ENCODE data around the gene CDIPT. TPM values are rescaled to one million over a fixed set of nuclear protein-coding genes. Genes with fewer than 3 reads are reported as not detected.

Gene CDIPT
- total RNA-seq, 2 experiments from 2014 or later: 52.0 to 62.0 TPM

GRCh38 chr16:29826342-29826695 lies 36.7 kb downstream of the CDIPT start:
- no peak for DNase-seq
- H3K27me3 Mint-ChIP-seq: no peaks in the 10 kb centered on the region
- no peak overlapping the region for H3K4me3 Mint-ChIP-seq
- CTCF ChIA-PET: interaction anchor here (1.0 to 16.1 kb wide), 8 partner anchors 9 to 206 kb away, joined by 3 to 192 read pairs (median 6); partner anchors contain the start of genes PAGR1 and TMEM219
- no peak for ATAC-seq
- H3K9me3 Mint-ChIP-seq (ENCODE audit: low read depth): no peaks in the 10 kb centered on the region
- H3K27ac Mint-ChIP-seq: no peak overlapping the region
- peaks cover 44% of the 10 kb centered on the region for H3K4me1 Mint-ChIP-seq
- peaks cover 15% of the 10 kb centered on the region for H3K36me3 Mint-ChIP-seq

- DNase-seq (peak; percentile 77), ATAC-seq (peak; percentile 65)
- no peaks in the 10 kb centered on the region for H3K27me3 Mint-ChIP-seq
- peak overlapping the region; percentile 81 for H3K27ac Mint-ChIP-seq
- peaks cover 49% of the 10 kb centered on the region for H3K4me1 Mint-ChIP-seq
- CTCF ChIA-PET: interaction anchor here (1.0 to 16.1 kb wide), 6 partner anchors 8 to 207 kb away, joined by 3 to 192 read pairs (median 8); partner anchors contain the start of gene PAGR1
- no peaks in the 10 kb centered on the region for H3K9me3 Mint-ChIP-seq (ENCODE audit: low read depth)
- H3K4me3 Mint-ChIP-seq: peak overlapping the region; percentile 24
- H3K36me3 Mint-ChIP-seq: peaks cover 20% of the 10 kb centered on the region
Measured at GRCh38 chr16:29825145-29826044, 37.6 kb downstream of the CDIPT start.

- ATAC-seq: no peak
Measured at GRCh38 chr16:29824589-29825144, 38.4 kb downstream of the CDIPT start.

GRCh38 chr16:29821643-29822115 lies 41.3 kb downstream of the CDIPT start:
- Mint-ChIP-seq H3K27me3 (no peaks in the 10 kb centered on the region), H3K4me3 (peak overlapping the region; percentile 91), H3K4me1 (peaks cover 72% of the 10 kb centered on the region), H3K36me3 (peaks cover 34% of the 10 kb centered on the region), H3K27ac (peak overlapping the region; percentile 88), H3K9me3 (ENCODE audit: low read depth) (no peaks in the 10 kb centered on the region)
- CTCF ChIA-PET: interaction anchor here (0.7 to 16.1 kb wide), 8 partner anchors 9 to 201 kb away, joined by 3 to 192 read pairs (median 8); partner anchors contain the start of genes C16orf92, KIF22, MAZ and PRRT2
- ATAC-seq: no peak
- DNase-seq: no peak

More at GRCh38 chr16:29824589-29825144, 38.4 kb downstream of the CDIPT start:
- CTCF ChIA-PET: interaction anchor here (1.2 to 16.1 kb wide), 5 partner anchors 7 to 207 kb away, joined by 3 to 192 read pairs (median 11); partner anchors contain the start of genes HIRIP3, INO80E, KIF22 and PAGR1
- no peaks in the 10 kb centered on the region for H3K9me3 Mint-ChIP-seq (ENCODE audit: low read depth)
- peaks cover 23% of the 10 kb centered on the region for H3K36me3 Mint-ChIP-seq
- H3K4me3 Mint-ChIP-seq: peak overlapping the region; percentile 24
- H3K4me1 Mint-ChIP-seq: peaks cover 55% of the 10 kb centered on the region
- peak overlapping the region; percentile 81 for H3K27ac Mint-ChIP-seq
- no peaks in the 10 kb centered on the region for H3K27me3 Mint-ChIP-seq
- no peak for DNase-seq

GRCh38 chr16:29820730-29821642 lies 42.0 kb downstream of the CDIPT start:
- H3K4me1 Mint-ChIP-seq: peaks cover 65% of the 10 kb centered on the region

GRCh38 chr16:29820271-29820701 lies 42.7 kb downstream of the CDIPT start, which contains the start of gene MVP:
Gene MVP, plus strand, starts transcription at chr16:29820462. Its CDS starts 10,088 bp downstream, at chr16:29830550.
- peak within 1 kb of the TSS; percentile 91 for H3K4me3 Mint-ChIP-seq
- H3K27me3 Mint-ChIP-seq: no peaks in the 10 kb centered on the region
- CTCF ChIA-PET: interaction anchor here (1.0 to 16.1 kb wide), 8 partner anchors 10 to 211 kb away, joined by 4 to 192 read pairs (median 10); partner anchors contain the start of genes KIF22, MAZ and TLCD3B
- H3K27ac Mint-ChIP-seq: peak within 1 kb of the TSS; percentile 88
- peak; percentile 73 for DNase-seq
- H3K36me3 Mint-ChIP-seq: peaks cover 34% of the 10 kb centered on the region
- no peak for ATAC-seq
- peaks cover 62% of the 10 kb centered on the region for H3K4me1 Mint-ChIP-seq
- no peaks in the 10 kb centered on the region for H3K9me3 Mint-ChIP-seq (ENCODE audit: low read depth)

More at GRCh38 chr16:29820730-29821642, 42.0 kb downstream of the CDIPT start:
- peak; percentile 76 for DNase-seq
- Mint-ChIP-seq H3K9me3 (ENCODE audit: low read depth) (no peaks in the 10 kb centered on the region), H3K36me3 (peaks cover 34% of the 10 kb centered on the region), H3K27me3 (no peaks in the 10 kb centered on the region), H3K27ac (peak overlapping the region; percentile 88), H3K4me3 (peak overlapping the region; percentile 91)
- CTCF ChIA-PET: interaction anchor here (1.0 to 16.1 kb wide), 10 partner anchors 9 to 211 kb away, joined by 3 to 192 read pairs (median 8); partner anchors contain the start of genes C16orf92, KIF22, MAZ and PRRT2
- peak; percentile 16 for ATAC-seq

- peaks cover 31% of the 10 kb centered on the region for H3K36me3 Mint-ChIP-seq
- no peak for DNase-seq
- H3K27ac Mint-ChIP-seq: peak overlapping the region; percentile 88
- CTCF ChIA-PET: interaction anchor here (1.0 to 16.1 kb wide), 9 partner anchors 8 to 212 kb away, joined by 4 to 192 read pairs (median 12); partner anchors contain the start of genes KIF22, MAZ and TLCD3B
- H3K4me3 Mint-ChIP-seq: peak overlapping the region; percentile 91
- no peaks in the 10 kb centered on the region for H3K27me3 Mint-ChIP-seq
- no peaks in the 10 kb centered on the region for H3K9me3 Mint-ChIP-seq (ENCODE audit: low read depth)
- ATAC-seq: no peak
- H3K4me1 Mint-ChIP-seq: peaks cover 62% of the 10 kb centered on the region
Measured at GRCh38 chr16:29819506-29819905, 43.5 kb downstream of the CDIPT start.

GRCh38 chr16:29818082-29818481 lies 44.9 kb downstream of the CDIPT start:
- Mint-ChIP-seq H3K4me3 (peak overlapping the region; percentile 64), H3K36me3 (peaks cover 31% of the 10 kb centered on the region), H3K27me3 (peaks cover 2% of the 10 kb centered on the region), H3K9me3 (ENCODE audit: low read depth) (no peaks in the 10 kb centered on the region), H3K27ac (peak overlapping the region; percentile 71), H3K4me1 (peaks cover 64% of the 10 kb centered on the region)
- DNase-seq (no peak), ATAC-seq (no peak)
- CTCF ChIA-PET: interaction anchor here (1.2 to 16.1 kb wide), 7 partner anchors 8 to 117 kb away, joined by 3 to 192 read pairs (median 43); partner anchors contain the start of genes KIF22 and MAZ

GRCh38 chr16:29816694-29817441 lies 46.2 kb downstream of the CDIPT start:
- ATAC-seq: peak; percentile 41
- peak overlapping the region; percentile 88 for H3K27ac Mint-ChIP-seq
- H3K4me3 Mint-ChIP-seq: peak overlapping the region; percentile 99
- peaks cover 9% of the 10 kb centered on the region for H3K27me3 Mint-ChIP-seq
- peak; percentile 84 for DNase-seq
- peaks cover 62% of the 10 kb centered on the region for H3K4me1 Mint-ChIP-seq
- CTCF ChIA-PET: interaction anchor here (0.6 to 16.1 kb wide), 23 partner anchors 9 to 237 kb away, joined by 3 to 192 read pairs (median 6); partner anchors contain the start of genes KIF22, MAZ and TMEM219
- H3K36me3 Mint-ChIP-seq: peaks cover 28% of the 10 kb centered on the region
- no peaks in the 10 kb centered on the region for H3K9me3 Mint-ChIP-seq (ENCODE audit: low read depth)

- peak; percentile 99 for DNase-seq
- peaks cover 65% of the 10 kb centered on the region for H3K4me1 Mint-ChIP-seq
- peaks cover 12% of the 10 kb centered on the region for H3K27me3 Mint-ChIP-seq
- peak; percentile 79 for ATAC-seq
- H3K36me3 Mint-ChIP-seq: peaks cover 27% of the 10 kb centered on the region
- no peaks in the 10 kb centered on the region for H3K9me3 Mint-ChIP-seq (ENCODE audit: low read depth)
- peak within 1 kb of the TSS; percentile 88 for H3K27ac Mint-ChIP-seq
- peak within 1 kb of the TSS; percentile 99 for H3K4me3 Mint-ChIP-seq
- CTCF ChIA-PET: interaction anchor here (0.6 to 16.1 kb wide), 33 partner anchors 9 to 240 kb away, joined by 3 to 192 read pairs (median 5); partner anchors contain the start of genes C16orf54, KCTD13, KIF22 and MAZ
Measured at GRCh38 chr16:29815793-29816693, 47.0 kb downstream of the CDIPT start, which contains the start of gene PAGR1. Gene PAGR1, plus strand, starts transcription at chr16:29816152. Its CDS starts 374 bp downstream, at chr16:29816526.

Data from activated CD8-positive, alpha-beta memory T cell treated with anti-CD3 and anti-CD28 coated beads, Interleukin-2, amount 10 ng/mL, durations not matched to agents 7 days and 5 days (primary cell).